Gastroesophageal sphincter (tissue), 4 donors: ENCODE results near the gene CCDC61. TPM values are rescaled to one million over a fixed set of nuclear protein-coding genes. Genes with fewer than 3 reads are reported as not detected.

Source experiments
- ATAC-seq: fragments of 150-250 bp; one replicate; pipeline ENCODE4 v1.9.1; 2016; ENCODE audit warnings: mild to moderate bottlenecking, moderate library complexity
- H3K27ac ChIP-seq, 4 donors: fragments of 200-600 bp; sonication (generic) in 3 of 4; 1 replicate in 3 of 4; 2 replicates in 1 of 4; pipeline ENCODE4 v1.5.1; 2016 to 2019
- H3K27me3 ChIP-seq: fragments of 200-600 bp; sonication (generic); one replicate; pipeline ENCODE4 v1.5.1; 2019
- H3K36me3 ChIP-seq, 2 donors: fragments of 200-600 bp; sonication (generic); one replicate each; pipeline ENCODE4 v1.5.1; 2019; ENCODE audit warnings: control low read depth in 1 of 2
- H3K4me1 ChIP-seq, 3 donors: fragments of 200-600 bp; sonication (generic); 1 replicate in 2 of 3; 2 replicates in 1 of 3; pipeline ENCODE4 v1.5.1; 2016 to 2019; ENCODE audit warnings: control low read depth in 2 of 3
- H3K4me3 ChIP-seq, 2 donors: fragments of 200-600 bp; sonication (generic); one replicate each; pipeline ENCODE4 v1.5.1; 2019; ENCODE audit warnings: mild to moderate bottlenecking in 1 of 2, moderate library complexity in 1 of 2
- H3K9me3 ChIP-seq, 3 donors: fragments of 200-600 bp; sonication (generic); one replicate each; pipeline ENCODE4 v1.5.1; 2017 to 2019; ENCODE audit warnings: control low read depth in 2 of 3
- EP300 ChIP-seq: sonication (generic); formaldehyde crosslinking; IDR thresholded peaks from one replicate; pipeline ENCODE4 v1.6.1; 2017; ENCODE audit warnings: antibody characterized with exemption, mild to moderate bottlenecking
- POLR2A ChIP-seq, 2 donors: fragments of 450-650 bp; IDR thresholded peaks; one replicate each; pipeline ENCODE4 v1.6.1; 2017; ENCODE audit warnings: antibody characterized with exemption in 2 of 2, mild to moderate bottlenecking in 2 of 2, moderate library complexity in 1 of 2
- POLR2AphosphoS5 ChIP-seq: sonication (generic); formaldehyde crosslinking; IDR thresholded peaks from one replicate; pipeline ENCODE4 v1.6.1; 2017; ENCODE audit warnings: antibody characterized with exemption
- WGBS, 2 donors: methylation state at CpG; one replicate each; pipeline ENCODE4 v1.1.5; 2018; ENCODE audit warnings: low coverage in 1 of 2; 5-methylcytosine and 5-hydroxymethylcytosine counted together
- total RNA-seq, 4 donors: library from RNA; depleted of rRNA; stranded (reverse); fragments of >200 nt; gene quantifications; one replicate each; pipeline ENCODE4 v1.1.0, GENCODE V29; 2016
- TF ChIP-seq, protein P1 (sequence below), 4 experiments: fragments of 200-600 bp in 2 of 4; fragments of 450-650 bp in 2 of 4; sonication (generic) in 1 of 4; IDR thresholded peaks; one replicate each; pipeline ENCODE4 v1.5.1; 2017 to 2019; ENCODE audit warnings: antibody characterized with exemption in 4 of 4, mild to moderate bottlenecking in 2 of 4, moderate library complexity in 2 of 4

CCDC61 gene
- total RNA-seq, 4 donors from 2014 or later: 4.2 to 9.4 (median 6.4) TPM

GRCh38 chr19:46014534-46014933 lies 19.3 kb downstream of the CCDC61 start:
- TF ChIP-seq POLR2A (IDR thresholded peaks at IDR 0.05) (no peak), EP300 (no peak), POLR2AphosphoS5 (no peak)
- TF ChIP-seq, protein P1, sequence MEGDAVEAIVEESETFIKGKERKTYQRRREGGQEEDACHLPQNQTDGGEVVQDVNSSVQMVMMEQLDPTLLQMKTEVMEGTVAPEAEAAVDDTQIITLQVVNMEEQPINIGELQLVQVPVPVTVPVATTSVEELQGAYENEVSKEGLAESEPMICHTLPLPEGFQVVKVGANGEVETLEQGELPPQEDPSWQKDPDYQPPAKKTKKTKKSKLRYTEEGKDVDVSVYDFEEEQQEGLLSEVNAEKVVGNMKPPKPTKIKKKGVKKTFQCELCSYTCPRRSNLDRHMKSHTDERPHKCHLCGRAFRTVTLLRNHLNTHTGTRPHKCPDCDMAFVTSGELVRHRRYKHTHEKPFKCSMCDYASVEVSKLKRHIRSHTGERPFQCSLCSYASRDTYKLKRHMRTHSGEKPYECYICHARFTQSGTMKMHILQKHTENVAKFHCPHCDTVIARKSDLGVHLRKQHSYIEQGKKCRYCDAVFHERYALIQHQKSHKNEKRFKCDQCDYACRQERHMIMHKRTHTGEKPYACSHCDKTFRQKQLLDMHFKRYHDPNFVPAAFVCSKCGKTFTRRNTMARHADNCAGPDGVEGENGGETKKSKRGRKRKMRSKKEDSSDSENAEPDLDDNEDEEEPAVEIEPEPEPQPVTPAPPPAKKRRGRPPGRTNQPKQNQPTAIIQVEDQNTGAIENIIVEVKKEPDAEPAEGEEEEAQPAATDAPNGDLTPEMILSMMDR (IDR thresholded peaks at IDR 0.05): no peak
- peaks cover 60% of the 10 kb centered on the region for H3K27me3 ChIP-seq
- peaks cover 0 to 28% (median 11%) of the 10 kb centered on the region in 3 donors for H3K4me1 ChIP-seq
- H3K27ac ChIP-seq: no peak overlapping the region
- H3K36me3 ChIP-seq: peaks cover 0 to 31% of the 10 kb centered on the region in 2 donors
- ATAC-seq: no peak
- H3K9me3 ChIP-seq: no peaks in the 10 kb centered on the region
- H3K4me3 ChIP-seq: peak overlapping the region in 1 of 2 donors; percentile 67
- 55 to 60% methylated on average over 4 to 7 of the region's 8 CpGs for WGBS, 2 donors

DNA sequence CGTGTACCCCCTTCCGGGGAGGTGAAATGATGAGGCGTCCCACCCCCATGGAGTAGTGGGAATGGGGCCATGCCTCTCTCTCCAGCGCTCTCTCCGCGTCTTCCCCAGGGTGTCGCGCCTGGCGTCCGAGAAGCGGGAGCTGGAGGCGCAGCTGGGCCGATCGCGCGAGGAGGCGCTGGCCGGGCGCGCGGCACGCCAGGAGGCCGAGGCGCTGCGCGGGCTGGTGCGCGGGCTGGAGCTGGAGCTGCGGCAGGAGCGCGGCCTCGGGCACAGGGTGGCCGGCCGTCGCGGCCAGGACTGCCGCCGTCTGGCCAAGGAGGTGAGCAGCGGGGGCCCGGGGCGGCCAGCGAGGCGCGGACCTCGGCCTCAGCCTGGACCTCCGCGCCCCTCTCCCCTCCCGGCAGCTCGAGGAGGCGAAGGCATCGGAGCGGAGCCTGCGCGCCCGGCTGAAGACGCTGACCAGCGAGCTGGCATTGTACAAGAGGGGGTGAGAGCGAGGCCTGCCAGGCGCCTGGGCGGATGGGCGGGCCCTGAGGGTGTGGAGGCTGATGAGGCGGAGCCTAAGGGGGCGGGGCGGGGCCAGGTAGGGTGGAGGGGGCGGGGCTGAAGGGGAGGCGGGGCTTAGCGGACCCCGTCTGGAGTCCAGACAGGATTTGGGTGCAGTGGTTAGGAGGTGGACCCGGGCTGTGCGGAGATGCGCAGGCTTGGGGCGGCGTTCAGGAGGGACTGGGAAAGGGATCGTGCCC lies 19.8 kb downstream of the CCDC61 start:
- WGBS, 2 donors: 19 to 30% methylated on average over 7 to 9 of the region's 74 CpGs
- TF ChIP-seq, protein P1 (IDR thresholded peaks at IDR 0.05): peak in 1 of 4 experiments; percentile 7
- TF ChIP-seq POLR2A (IDR thresholded peaks at IDR 0.05): no peak
- no peak for TF ChIP-seq POLR2AphosphoS5
- Histone ChIP-seq H3K27me3 (peaks cover 59% of the 10 kb centered on the region), H3K36me3 (peaks cover 0 to 31% of the 10 kb centered on the region in 2 donors), H3K27ac (no peak overlapping the region), H3K4me3 (peak overlapping the region in 1 of 2 donors; percentile 67), H3K9me3 (no peaks in the 10 kb centered on the region), H3K4me1 (peaks cover 0 to 28% (median 11%) of the 10 kb centered on the region in 3 donors)
- ATAC-seq: peak; percentile 44

- Histone ChIP-seq H3K4me1 (peaks cover 0 to 28% (median 11%) of the 10 kb centered on the region in 3 donors), H3K27me3 (peaks cover 52% of the 10 kb centered on the region), H3K9me3 (no peaks in the 10 kb centered on the region), H3K36me3 (peaks cover 0 to 24% of the 10 kb centered on the region in 2 donors), H3K27ac (peak overlapping the region in 1 of 4 donors; percentile 62), H3K4me3 (peak overlapping the region; percentile 43 to 67)
- TF ChIP-seq POLR2A (IDR thresholded peaks at IDR 0.05): no peak
- TF ChIP-seq POLR2AphosphoS5: no peak
- TF ChIP-seq EP300: no peak
- TF ChIP-seq, protein P1 (IDR thresholded peaks at IDR 0.05): no peak
- 4 to 15% methylated on average over 14 to 16 of the region's 63 CpGs for WGBS, 2 donors
- peak; percentile 8 for ATAC-seq
Observed at GRCh38 chr19:46015687-46016425, 20.6 kb downstream of the CCDC61 start.

- Histone ChIP-seq H3K27me3 (peaks cover 48% of the 10 kb centered on the region), H3K27ac (peak overlapping the region in 1 of 4 donors; percentile 62), H3K9me3 (no peaks in the 10 kb centered on the region), H3K4me3 (peak overlapping the region; percentile 43 to 67), H3K36me3 (peaks cover 0 to 20% of the 10 kb centered on the region in 2 donors), H3K4me1 (peaks cover 0 to 28% (median 11%) of the 10 kb centered on the region in 3 donors)
- TF ChIP-seq POLR2A (IDR thresholded peaks at IDR 0.05): no peak
- TF ChIP-seq, protein P1 (IDR thresholded peaks at IDR 0.05): peak in 3 of 4 experiments; percentile 58 to 94 (median 61)
- peak; percentile 74 for ATAC-seq
- 0 to 3% methylated on average over 6 to 7 of the region's 48 CpGs for WGBS, 2 donors
Observed at GRCh38 chr19:46016426-46017094, 21.3 kb downstream of the CCDC61 start.
